ENCODE results near the gene TMCO1.
"Not testable (repeated sequence)": the region's sequence is repeated elsewhere in the genome, so short reads cannot be mapped to it uniquely, and the experiment has no call there.

TMCO1 gene

DNA sequence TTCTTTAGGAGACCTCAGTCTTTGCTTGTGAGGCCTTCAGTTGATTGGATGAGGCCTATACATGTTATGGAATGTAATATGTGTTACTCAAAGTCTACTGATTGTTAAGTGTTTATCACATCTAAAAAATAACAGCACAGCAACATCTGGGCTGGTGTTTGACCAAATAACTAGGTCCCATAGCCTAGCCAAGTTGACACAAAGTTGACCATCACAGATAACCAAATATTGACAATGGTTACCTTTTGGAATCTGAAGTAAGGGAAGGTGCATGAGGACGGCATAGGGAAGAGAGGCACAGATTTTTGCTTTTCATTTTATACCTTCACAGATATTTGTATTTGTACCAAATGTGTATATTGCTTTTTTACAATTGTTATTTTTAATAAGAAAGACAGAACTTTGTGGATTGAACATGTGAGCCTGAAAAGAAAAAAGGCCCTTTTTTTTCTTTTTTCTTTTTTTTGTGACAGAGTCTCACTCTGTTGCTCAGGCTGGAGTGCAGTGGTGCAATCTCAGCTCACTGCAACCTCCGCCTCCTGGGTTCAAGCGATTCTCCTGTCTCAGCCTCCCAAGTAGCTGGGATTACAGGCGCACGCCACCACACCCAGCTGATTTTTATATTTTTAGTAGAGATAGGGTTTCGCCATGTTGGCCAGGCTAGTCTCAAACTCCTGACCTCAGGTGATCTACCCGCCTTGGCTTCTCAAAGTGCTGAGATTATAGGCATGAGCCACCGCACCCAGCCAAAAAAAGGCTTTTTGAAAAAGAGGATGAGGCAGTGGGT lies 52.2 kb downstream of the TMCO1 start:
- H3K4me1 ChIP-seq (ENCODE audit: control insufficient read depth, insufficient read depth, low read length, poor library complexity, severe bottlenecking); H3K27ac ChIP-seq (ENCODE audit: insufficient read depth, low read length, poor library complexity, severe bottlenecking); H3K4me3 ChIP-seq (ENCODE audit: insufficient read depth, low read depth, low read length, poor library complexity, severe bottlenecking); DNase-seq; H3K9me3 ChIP-seq (ENCODE audit: control insufficient read depth, low read length); H3K27me3 ChIP-seq (replicated peaks; ENCODE audit: control insufficient read depth, insufficient read depth, low read length, poor library complexity, severe bottlenecking); H3K36me3 ChIP-seq (ENCODE audit: control insufficient read depth, insufficient read depth, low read length): not testable (repeated sequence)

DNA sequence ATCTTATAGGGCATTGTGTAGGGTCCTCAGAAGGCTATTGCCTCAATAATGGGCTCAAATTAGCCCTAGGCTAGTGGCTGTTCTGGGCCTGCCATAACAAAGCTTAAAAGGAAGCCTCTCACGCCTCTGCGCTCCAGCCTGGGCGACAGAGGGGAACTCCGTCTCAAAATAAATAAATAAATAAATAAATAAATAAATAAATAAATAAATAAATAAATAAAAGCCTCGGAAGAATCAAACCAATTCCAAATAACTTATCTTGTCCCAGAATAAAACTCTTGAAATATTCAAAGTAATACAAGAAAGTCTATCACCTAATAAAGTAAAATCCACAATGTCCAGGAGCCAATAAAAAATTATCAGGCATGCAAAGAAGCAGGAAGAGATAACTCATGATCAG lies 55.9 kb downstream of the TMCO1 start:
- Histone ChIP-seq H3K9me3 (ENCODE audit: control insufficient read depth, low read length) (no peaks in the 10 kb centered on the region), H3K27ac (ENCODE audit: insufficient read depth, low read length, poor library complexity, severe bottlenecking) (no peak overlapping the region), H3K27me3 (replicated peaks; ENCODE audit: control insufficient read depth, insufficient read depth, low read length, poor library complexity, severe bottlenecking) (no peaks in the 10 kb centered on the region), H3K4me1 (ENCODE audit: control insufficient read depth, insufficient read depth, low read length, poor library complexity, severe bottlenecking) (no peaks in the 10 kb centered on the region), H3K4me3 (ENCODE audit: insufficient read depth, low read depth, low read length, poor library complexity, severe bottlenecking) (no peak overlapping the region), H3K36me3 (ENCODE audit: control insufficient read depth, insufficient read depth, low read length) (no peaks in the 10 kb centered on the region)
- DNase-seq: no peak

DNA sequence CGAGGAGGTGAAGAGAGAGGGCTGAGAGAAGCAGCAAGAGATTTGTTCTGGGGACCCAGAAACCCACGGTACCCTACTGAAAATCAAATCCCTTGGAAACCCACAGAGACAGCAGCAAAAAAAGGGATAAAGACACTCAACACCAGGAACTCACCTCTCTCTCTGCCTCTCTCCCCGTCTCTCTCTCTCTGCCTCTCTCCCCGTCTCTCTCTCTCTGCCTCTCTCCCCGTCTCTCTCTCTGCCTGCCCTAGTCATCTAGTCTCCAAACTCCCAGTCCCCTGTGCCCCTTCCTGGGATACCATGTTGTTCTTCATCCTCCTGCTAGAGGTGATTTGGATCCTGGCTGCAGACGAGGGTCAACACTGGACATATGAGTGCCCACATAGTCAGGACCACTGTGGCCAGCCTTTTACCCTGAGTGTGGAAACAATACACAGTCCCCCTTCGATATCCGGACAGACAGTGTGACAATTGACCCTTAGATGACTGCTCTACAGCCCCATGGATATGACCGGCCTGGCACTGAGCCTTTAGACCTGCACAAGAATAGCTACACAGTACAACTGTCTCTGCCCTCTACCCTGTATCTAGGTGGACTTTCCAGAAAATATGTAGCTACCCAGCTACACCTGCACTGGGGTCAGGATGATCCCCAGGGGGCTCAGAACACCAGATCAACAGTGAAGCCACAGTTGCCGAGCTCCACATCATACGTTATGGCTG lies 60.5 kb downstream of the TMCO1 start:
- DNase-seq: no peak
- no peaks in the 10 kb centered on the region for H3K9me3 ChIP-seq (ENCODE audit: control insufficient read depth, low read length)

DNA sequence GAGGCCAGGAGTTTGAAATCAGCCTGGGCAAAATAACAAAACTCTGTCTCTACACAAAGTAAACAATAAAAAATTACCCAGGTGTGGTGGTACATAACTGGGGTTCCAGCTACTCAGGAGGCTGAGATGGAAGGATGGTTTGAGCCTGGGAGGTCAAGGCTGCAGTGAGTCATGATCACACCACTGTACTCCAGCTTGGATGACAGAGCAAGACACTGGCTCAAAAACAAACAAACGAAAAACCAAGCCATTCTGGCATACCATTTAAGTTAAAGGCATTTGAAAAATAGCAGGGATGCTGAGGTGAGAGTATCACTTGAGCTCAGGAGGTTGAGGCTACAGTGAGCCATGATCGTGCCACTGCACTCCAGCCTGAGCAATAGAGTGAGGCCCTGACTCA lies 65.0 kb downstream of the TMCO1 start:
- no peak for DNase-seq
- Histone ChIP-seq H3K36me3 (ENCODE audit: control insufficient read depth, insufficient read depth, low read length) (no peaks in the 10 kb centered on the region), H3K27me3 (replicated peaks; ENCODE audit: control insufficient read depth, insufficient read depth, low read length, poor library complexity, severe bottlenecking) (no peaks in the 10 kb centered on the region), H3K4me1 (ENCODE audit: control insufficient read depth, insufficient read depth, low read length, poor library complexity, severe bottlenecking) (no peaks in the 10 kb centered on the region), H3K27ac (ENCODE audit: insufficient read depth, low read length, poor library complexity, severe bottlenecking) (no peak overlapping the region), H3K9me3 (ENCODE audit: control insufficient read depth, low read length) (no peaks in the 10 kb centered on the region), H3K4me3 (ENCODE audit: insufficient read depth, low read depth, low read length, poor library complexity, severe bottlenecking) (no peak overlapping the region)

More for the DNA sequence above, 60.5 kb downstream of the TMCO1 start:
- H3K27me3 ChIP-seq (replicated peaks; ENCODE audit: control insufficient read depth, insufficient read depth, low read length, poor library complexity, severe bottlenecking): no peaks in the 10 kb centered on the region
- no peaks in the 10 kb centered on the region for H3K4me1 ChIP-seq (ENCODE audit: control insufficient read depth, insufficient read depth, low read length, poor library complexity, severe bottlenecking)
- no peak overlapping the region for H3K27ac ChIP-seq (ENCODE audit: insufficient read depth, low read length, poor library complexity, severe bottlenecking)
- no peaks in the 10 kb centered on the region for H3K36me3 ChIP-seq (ENCODE audit: control insufficient read depth, insufficient read depth, low read length)
- H3K4me3 ChIP-seq (ENCODE audit: insufficient read depth, low read depth, low read length, poor library complexity, severe bottlenecking): no peak overlapping the region

DNA sequence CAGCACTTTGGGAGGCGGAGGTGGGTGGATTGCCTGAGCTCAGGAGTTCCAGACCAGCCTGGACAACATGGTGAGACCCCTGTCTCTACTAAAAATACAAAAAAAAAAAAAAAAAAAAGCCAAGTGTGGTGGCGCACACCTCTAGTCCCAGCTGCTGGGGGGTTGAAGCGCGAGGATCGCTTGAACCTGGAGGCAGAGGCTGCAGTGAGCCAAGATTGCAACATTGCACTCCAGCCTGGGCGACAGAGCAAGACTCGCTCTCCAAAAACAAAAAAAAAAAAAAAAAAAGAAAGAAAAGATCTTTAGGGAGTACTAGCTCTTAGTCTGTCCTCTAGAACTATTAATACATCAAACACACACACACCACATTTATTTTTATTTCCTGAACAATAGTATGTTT lies 66.7 kb downstream of the TMCO1 start:
- not testable (repeated sequence) for H3K9me3 ChIP-seq (ENCODE audit: control insufficient read depth, low read length); H3K27me3 ChIP-seq (replicated peaks; ENCODE audit: control insufficient read depth, insufficient read depth, low read length, poor library complexity, severe bottlenecking); DNase-seq; H3K36me3 ChIP-seq (ENCODE audit: control insufficient read depth, insufficient read depth, low read length); H3K27ac ChIP-seq (ENCODE audit: insufficient read depth, low read length, poor library complexity, severe bottlenecking); H3K4me3 ChIP-seq (ENCODE audit: insufficient read depth, low read depth, low read length, poor library complexity, severe bottlenecking); H3K4me1 ChIP-seq (ENCODE audit: control insufficient read depth, insufficient read depth, low read length, poor library complexity, severe bottlenecking)

DNA sequence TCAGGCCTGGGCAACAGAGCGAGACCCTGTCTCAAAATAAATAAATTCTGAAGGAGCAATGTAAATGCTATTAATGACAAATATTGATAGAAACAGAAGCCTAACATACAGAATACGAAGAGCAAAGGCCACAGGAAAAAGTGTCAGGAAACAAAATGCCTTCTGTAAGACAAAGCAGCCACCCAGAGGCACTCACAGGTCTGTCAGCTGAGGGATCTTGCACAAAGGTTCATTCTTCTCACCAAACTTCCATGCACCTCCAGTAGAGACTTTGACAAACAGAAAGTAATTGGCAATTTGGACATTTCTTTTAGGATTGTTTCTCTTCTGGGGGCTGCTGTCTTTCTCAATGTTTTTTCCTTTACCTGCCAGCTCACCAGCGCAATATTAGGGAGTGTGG lies 69.1 kb downstream of the TMCO1 start:
- Histone ChIP-seq H3K4me3 (ENCODE audit: insufficient read depth, low read depth, low read length, poor library complexity, severe bottlenecking) (no peak overlapping the region), H3K27ac (ENCODE audit: insufficient read depth, low read length, poor library complexity, severe bottlenecking) (no peak overlapping the region)
- no peak for DNase-seq

DNA sequence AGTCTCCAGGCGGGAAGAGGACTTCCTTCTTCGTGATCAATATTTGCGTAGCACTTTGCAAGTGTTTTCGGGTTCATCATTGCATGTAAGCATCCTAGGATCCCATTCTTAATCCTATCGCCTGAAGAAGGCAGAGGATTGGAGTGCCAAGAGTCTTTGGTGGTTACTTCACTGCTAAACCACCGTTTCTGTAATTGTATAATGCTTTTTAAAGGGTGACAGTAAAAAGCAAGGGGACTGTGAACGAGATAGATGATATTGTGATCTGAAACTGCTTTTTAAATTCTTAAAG lies 70.0 kb downstream of the TMCO1 start:
- no peaks in the 10 kb centered on the region for H3K9me3 ChIP-seq (ENCODE audit: control insufficient read depth, low read length)
- H3K4me3 ChIP-seq (ENCODE audit: insufficient read depth, low read depth, low read length, poor library complexity, severe bottlenecking): peak overlapping the region; percentile 75
- H3K36me3 ChIP-seq (ENCODE audit: control insufficient read depth, insufficient read depth, low read length): no peaks in the 10 kb centered on the region
- H3K27ac ChIP-seq (ENCODE audit: insufficient read depth, low read length, poor library complexity, severe bottlenecking): peak overlapping the region; percentile 91
- no peak for DNase-seq
- H3K27me3 ChIP-seq (replicated peaks; ENCODE audit: control insufficient read depth, insufficient read depth, low read length, poor library complexity, severe bottlenecking): no peaks in the 10 kb centered on the region
- peaks cover 5% of the 10 kb centered on the region for H3K4me1 ChIP-seq (ENCODE audit: control insufficient read depth, insufficient read depth, low read length, poor library complexity, severe bottlenecking)

More for the DNA sequence above, 69.1 kb downstream of the TMCO1 start:
- Histone ChIP-seq H3K4me1 (ENCODE audit: control insufficient read depth, insufficient read depth, low read length, poor library complexity, severe bottlenecking) (peaks cover 5% of the 10 kb centered on the region), H3K27me3 (replicated peaks; ENCODE audit: control insufficient read depth, insufficient read depth, low read length, poor library complexity, severe bottlenecking) (no peaks in the 10 kb centered on the region), H3K36me3 (ENCODE audit: control insufficient read depth, insufficient read depth, low read length) (no peaks in the 10 kb centered on the region), H3K9me3 (ENCODE audit: control insufficient read depth, low read length) (no peaks in the 10 kb centered on the region)

DNA sequence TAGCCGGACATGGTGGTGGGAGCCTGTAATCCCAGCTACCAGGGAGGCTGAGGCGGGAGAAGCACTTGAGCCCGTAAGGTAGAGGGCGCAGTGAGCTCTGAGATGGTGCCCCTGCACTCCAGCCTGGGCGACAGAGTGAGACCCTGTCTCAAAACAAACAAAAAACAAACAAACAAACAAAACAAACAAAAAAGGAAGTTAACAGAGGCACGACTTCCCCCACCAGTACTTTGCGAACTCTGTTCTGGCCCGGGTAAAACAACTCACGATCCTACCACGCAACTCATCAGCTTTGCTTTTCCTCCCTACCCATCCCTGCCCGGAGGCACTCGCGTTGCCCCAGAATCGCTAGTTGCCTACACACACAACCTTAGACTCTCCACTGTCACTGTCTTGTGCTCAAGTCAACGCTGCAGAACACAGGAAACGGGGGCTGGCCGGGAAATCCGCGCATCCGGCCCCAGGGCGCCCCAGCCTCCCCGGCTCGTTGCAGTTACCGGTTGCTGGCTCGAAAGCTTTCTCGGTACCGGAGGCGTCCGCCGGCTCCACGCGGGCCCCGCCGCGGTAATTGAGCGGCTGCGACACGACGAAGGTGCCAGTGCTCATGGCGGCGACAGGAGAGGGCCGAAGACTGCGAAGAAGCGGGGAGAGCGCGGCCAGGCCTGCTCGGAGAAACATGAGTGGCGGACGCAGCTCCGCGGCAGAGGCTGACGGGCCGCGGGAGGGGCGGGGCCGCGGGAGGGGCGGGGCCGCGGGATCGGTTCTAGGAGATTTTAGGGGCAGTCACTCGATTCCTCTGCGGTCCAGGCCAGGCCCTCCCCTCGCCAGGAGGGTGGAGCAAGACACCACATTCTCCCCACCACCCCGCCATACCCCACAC lies 70.5 kb downstream of the TMCO1 start, which contains the start of gene ALDH9A1:
Gene ALDH9A1 (minus strand): TSS at position 682 of the 880 bp plus-strand sequence. CDS start 4 bp downstream, at position 678.
- Histone ChIP-seq H3K9me3 (ENCODE audit: control insufficient read depth, low read length) (no peaks in the 10 kb centered on the region), H3K4me1 (ENCODE audit: control insufficient read depth, insufficient read depth, low read length, poor library complexity, severe bottlenecking) (peaks cover 5% of the 10 kb centered on the region), H3K36me3 (ENCODE audit: control insufficient read depth, insufficient read depth, low read length) (no peaks in the 10 kb centered on the region), H3K27ac (ENCODE audit: insufficient read depth, low read length, poor library complexity, severe bottlenecking) (peak within 1 kb of the TSS; percentile 91), H3K4me3 (ENCODE audit: insufficient read depth, low read depth, low read length, poor library complexity, severe bottlenecking) (peak within 1 kb of the TSS; percentile 75), H3K27me3 (replicated peaks; ENCODE audit: control insufficient read depth, insufficient read depth, low read length, poor library complexity, severe bottlenecking) (no peaks in the 10 kb centered on the region)
- DNase-seq: peak; percentile 77 to 83 (median 81)

DNA sequence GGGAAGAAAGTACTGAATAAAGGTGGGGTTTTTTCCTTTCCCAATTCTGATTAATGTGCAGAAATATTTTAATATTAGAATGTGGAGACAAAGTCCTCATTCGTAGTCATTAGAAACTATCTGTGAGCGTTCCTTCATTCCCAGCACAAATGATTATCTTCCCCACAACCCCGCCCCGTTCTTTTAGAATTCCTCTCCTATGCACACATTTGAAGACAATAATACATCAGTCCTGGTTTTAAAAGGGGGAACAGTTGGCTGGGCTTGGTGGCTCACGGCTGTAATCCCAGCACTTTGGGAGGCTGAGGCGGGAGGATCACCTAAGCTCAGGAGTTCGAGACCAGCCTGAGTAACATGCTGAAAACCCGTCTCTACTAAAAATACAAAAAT lies 71.2 kb downstream of the TMCO1 start:
- no peak for DNase-seq
- Histone ChIP-seq H3K36me3 (ENCODE audit: control insufficient read depth, insufficient read depth, low read length) (no peaks in the 10 kb centered on the region), H3K27me3 (replicated peaks; ENCODE audit: control insufficient read depth, insufficient read depth, low read length, poor library complexity, severe bottlenecking) (no peaks in the 10 kb centered on the region), H3K4me3 (ENCODE audit: insufficient read depth, low read depth, low read length, poor library complexity, severe bottlenecking) (peak overlapping the region; percentile 75), H3K27ac (ENCODE audit: insufficient read depth, low read length, poor library complexity, severe bottlenecking) (peak overlapping the region; percentile 91), H3K4me1 (ENCODE audit: control insufficient read depth, insufficient read depth, low read length, poor library complexity, severe bottlenecking) (peaks cover 5% of the 10 kb centered on the region), H3K9me3 (ENCODE audit: control insufficient read depth, low read length) (no peaks in the 10 kb centered on the region)

Measured in effector memory CD4-positive, alpha-beta T cell (primary cell).